HG02678 (cell line): ENCODE measurements around the gene RPA3.
"Not testable (repeated sequence)": the region's sequence is repeated elsewhere in the genome, so short reads cannot be mapped to it uniquely, and the experiment has no call there.

Experiments used
- ATAC-seq: cut with Tn5 transposase; IDR thresholded peaks from one replicate; pipeline ENCODE4 v1.9.1; 2021; ENCODE audit warnings: mild to moderate bottlenecking, moderate library complexity; ENCODE audit not compliant: unreplicated experiment

The RPA3 gene

GRCh38 chr7:7656459-7656858 is 61.9 kb downstream of the RPA3 start:
- ATAC-seq, result not testable (repeated sequence)

GRCh38 chr7:7654964-7655715 is 63.3 kb downstream of the RPA3 start:
- no peak for ATAC-seq

DNA sequence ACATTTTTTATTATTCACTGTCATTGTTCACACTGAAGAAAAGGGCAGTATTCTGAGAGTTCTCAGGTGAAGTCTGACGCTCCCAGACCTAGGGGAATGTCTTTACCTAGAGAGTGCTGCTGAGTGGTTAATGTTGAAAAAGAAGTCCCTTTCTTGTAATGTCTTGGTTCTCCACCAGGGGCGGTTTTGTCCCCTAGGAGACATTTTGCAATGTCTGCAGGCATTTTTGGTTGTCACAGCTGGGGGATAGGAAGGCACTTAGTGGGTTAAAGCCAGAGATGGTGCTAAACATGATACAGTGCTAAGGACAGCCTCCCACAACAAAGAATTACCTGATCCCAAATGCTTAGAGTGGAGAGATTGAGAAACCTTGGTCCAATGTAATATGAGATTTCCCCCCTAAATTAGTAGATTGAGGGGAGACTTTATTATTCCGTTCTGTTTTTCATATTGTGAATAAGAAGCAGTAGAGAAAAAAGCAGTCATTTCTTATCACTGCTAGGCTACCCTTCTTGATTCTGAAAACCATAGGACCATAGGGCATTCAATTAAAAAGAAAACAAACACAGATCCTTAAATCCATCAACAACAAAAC is 64.7 kb downstream of the RPA3 start:
- no peak for ATAC-seq

- ATAC-seq, result no peak
These were observed 65.4 kb downstream of the RPA3 start for GRCh38 chr7:7652798-7653540.

GRCh38 chr7:7651479-7651878 is 66.9 kb downstream of the RPA3 start:
- no peak for ATAC-seq

DNA sequence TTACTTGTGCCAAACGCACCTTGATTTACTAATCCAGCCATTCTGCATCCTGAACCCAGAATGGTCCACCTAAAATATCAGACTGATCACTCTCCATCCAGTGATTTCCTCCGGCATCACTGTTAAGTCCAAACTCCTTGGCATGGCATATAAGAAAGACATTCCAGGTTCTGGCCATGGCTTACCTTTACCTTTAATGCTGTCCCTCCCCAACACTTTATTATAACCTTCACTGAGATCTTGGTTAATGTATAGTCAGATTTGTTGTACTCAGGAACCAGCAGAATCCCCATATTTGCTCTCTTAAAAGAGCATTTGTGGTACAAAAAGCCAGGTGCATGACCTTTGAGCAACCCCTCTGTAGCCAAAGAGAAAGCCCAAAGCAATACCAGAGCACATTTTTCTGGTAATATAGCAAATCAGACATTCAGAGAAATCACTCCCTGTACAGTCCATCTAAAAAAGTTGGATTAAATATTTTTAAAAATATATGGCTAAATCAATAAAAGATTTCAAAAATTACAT is 67.7 kb downstream of the RPA3 start:
- ATAC-seq, result no peak

GRCh38 chr7:7647495-7648036 is 70.8 kb downstream of the RPA3 start:
- no peak for ATAC-seq

DNA sequence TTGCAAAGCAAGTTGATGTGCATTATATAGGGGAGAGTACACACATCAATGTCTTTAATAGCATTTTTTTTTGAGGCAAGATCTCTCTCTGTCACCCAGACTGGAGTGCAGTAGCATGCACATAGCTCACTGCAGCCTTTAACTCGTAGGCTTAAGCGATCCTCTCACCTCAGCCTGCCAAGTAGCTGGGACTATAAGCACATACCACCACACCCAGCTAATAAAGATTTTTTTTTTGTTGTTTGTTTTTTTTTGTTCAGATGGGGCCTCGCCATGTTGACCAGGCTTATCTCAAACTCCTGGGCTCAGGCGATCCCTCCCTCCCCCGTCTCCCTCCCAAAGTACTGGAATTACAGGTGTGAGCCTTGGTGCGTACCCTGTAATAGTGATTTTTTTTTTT is 76.3 kb downstream of the RPA3 start:
- no peak for ATAC-seq

- peak; percentile 6 for ATAC-seq
These were observed 77.2 kb downstream of the RPA3 start for GRCh38 chr7:7641129-7641663.

DNA sequence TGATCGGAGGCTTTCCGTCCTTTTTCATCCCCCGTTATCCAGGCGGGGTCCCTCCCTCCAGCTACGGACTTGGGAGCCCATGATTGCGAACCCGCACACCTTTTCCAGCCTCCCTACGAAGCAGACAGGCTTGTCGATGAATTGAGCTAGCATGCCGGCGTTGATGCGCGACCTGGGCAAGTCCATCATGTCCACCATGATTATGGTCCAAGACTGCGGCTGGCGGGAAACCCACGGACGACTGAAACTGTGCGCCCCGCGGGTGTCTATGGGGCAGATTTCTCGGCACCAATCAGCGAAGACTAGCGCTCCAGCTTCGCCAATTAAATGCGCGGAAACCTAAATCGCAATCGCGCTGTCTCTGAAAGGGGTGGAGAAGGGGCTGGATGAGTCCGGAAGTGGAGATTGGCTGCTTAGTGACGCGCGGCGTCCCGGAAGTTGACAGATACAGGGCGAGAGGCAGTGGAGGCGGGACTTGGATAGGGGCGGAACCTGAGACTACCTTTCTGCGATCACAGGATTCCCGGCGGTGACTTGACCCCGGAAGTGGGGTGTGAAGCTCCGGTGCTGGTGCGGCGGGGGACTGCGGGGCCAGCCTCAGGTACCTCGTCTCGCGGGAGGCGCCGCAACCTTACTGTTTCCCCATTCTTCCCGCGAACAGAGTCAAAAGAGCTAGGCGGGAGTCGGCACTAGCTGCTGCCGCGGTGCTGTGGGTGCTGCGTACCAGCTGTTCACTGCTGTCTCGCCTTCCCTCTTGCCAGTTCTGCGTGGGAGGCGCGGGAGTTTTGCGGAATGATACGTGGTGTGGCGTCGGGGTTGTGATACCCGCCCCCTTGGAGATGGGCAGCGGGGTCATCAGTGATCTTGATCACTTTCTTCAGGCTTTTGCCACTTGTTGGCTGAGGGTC is 77.9 kb downstream of the RPA3 start, which contains the start of gene UMAD1:
UMAD1 (plus strand) TSS at position 532 of the 908 bp plus-strand sequence. CDS start 32,620 bp downstream, outside the sequence.
- ATAC-seq, result peak; percentile 96

- no peak for ATAC-seq
These were observed 78.6 kb downstream of the RPA3 start for GRCh38 chr7:7639847-7640220.

- no peak for ATAC-seq
These were observed 79.0 kb downstream of the RPA3 start for GRCh38 chr7:7639421-7639820.

- ATAC-seq, result no peak
These were observed 87.6 kb downstream of the RPA3 start for GRCh38 chr7:7630626-7631329.

GRCh38 chr7:7628476-7628875 is 89.9 kb downstream of the RPA3 start:
- ATAC-seq, result no peak

DNA sequence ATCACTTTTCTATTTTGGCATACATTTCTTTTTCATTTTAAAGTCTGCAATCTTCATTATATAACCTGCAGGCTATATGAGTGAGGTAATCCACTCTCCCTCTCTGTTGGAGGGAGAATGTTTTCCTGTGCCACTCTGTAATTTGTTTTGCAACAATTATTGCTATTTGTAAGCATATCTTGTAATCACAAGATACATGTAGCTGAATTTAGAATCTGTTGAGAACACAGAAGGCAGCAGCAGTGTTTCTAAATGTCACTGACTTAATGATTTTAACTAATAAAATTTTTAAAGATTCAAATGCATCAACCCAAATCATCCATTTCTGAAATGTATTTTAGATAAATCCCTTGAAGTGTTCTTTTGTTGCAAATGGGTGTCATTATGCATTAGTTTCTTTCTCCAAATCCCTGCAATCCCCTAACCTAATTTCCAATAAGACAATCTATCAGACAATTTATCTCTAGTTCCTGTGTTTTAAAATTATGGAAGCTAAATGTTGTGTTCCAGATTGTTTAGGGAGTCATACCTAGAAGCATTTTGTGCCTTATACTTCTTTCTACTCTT is 97.7 kb downstream of the RPA3 start:
- no peak for ATAC-seq

DNA sequence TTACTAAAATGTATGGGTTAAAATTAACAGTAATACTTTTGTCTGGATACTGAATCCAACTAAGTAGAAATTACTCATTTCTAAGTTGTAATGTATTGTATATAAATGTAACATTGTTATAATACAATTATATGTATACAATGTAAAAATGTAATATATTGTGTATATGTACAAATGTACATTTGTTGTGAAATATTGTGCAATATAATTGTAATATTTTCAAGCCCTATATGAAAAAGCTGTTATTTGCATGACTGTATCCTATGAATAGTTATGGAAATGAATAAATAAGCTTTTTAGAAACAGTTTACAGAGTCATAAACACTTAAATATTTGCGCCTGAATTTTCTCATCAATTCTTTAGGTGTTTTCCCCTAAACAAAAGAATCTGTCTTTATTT is 98.2 kb downstream of the RPA3 start:
- ATAC-seq, result no peak

GRCh38 chr7:7618410-7618809 is 100.0 kb downstream of the RPA3 start:
- no peak for ATAC-seq

- ATAC-seq, result no peak
These were observed 100.9 kb downstream of the RPA3 start for GRCh38 chr7:7617550-7617949.
